ENCODE results near the gene S1PR4. TPM values are rescaled to one million over a fixed set of nuclear protein-coding genes. Genes with fewer than 3 reads are reported as not detected.

S1PR4 gene
- total and polyA plus RNA-seq, 12 donors = 0.24 to 3.3 (median 0.67) TPM

- DNase-seq (no peak), ATAC-seq (no peak)
- peak overlapping the region in 1 of 10 donors; percentile 65 for H3K4me3 ChIP-seq
- intact Hi-C loops (cut with DNase I) = no loop called here
- peaks cover 0 to 59% (median 19%) of the 10 kb centered on the region in 9 donors for H3K4me1 ChIP-seq
- no peaks in the 10 kb centered on the region for H3K36me3 ChIP-seq
- H3K9me3 ChIP-seq = peaks cover 0 to 13% (median 7%) of the 10 kb centered on the region in 11 donors
- no peak overlapping the region for H3K27ac ChIP-seq
- TF ChIP-seq, protein P1, sequence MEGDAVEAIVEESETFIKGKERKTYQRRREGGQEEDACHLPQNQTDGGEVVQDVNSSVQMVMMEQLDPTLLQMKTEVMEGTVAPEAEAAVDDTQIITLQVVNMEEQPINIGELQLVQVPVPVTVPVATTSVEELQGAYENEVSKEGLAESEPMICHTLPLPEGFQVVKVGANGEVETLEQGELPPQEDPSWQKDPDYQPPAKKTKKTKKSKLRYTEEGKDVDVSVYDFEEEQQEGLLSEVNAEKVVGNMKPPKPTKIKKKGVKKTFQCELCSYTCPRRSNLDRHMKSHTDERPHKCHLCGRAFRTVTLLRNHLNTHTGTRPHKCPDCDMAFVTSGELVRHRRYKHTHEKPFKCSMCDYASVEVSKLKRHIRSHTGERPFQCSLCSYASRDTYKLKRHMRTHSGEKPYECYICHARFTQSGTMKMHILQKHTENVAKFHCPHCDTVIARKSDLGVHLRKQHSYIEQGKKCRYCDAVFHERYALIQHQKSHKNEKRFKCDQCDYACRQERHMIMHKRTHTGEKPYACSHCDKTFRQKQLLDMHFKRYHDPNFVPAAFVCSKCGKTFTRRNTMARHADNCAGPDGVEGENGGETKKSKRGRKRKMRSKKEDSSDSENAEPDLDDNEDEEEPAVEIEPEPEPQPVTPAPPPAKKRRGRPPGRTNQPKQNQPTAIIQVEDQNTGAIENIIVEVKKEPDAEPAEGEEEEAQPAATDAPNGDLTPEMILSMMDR (IDR thresholded peaks at IDR 0.05) = no peak
- no peaks in the 10 kb centered on the region for H3K27me3 ChIP-seq
- 78 to 83% methylated on average over 15 of the region's 15 CpGs for WGBS, 2 donors
Observed at GRCh38 chr19:3138268-3138667, 40.3 kb upstream of the S1PR4 start.

- ATAC-seq (no peak), DNase-seq (no peak)
- intact Hi-C loops (cut with DNase I) = no loop called here
- Histone ChIP-seq H3K36me3 (no peaks in the 10 kb centered on the region), H3K9me3 (peaks cover 0 to 13% (median 7%) of the 10 kb centered on the region in 11 donors), H3K27me3 (peaks cover 0 to under 1% (median 0%) of the 10 kb centered on the region in 7 donors), H3K4me1 (peaks cover 0 to 52% (median 19%) of the 10 kb centered on the region in 9 donors), H3K27ac (peak overlapping the region in 4 of 10 donors; percentile 62 to 93 (median 80)), H3K4me3 (no peak overlapping the region)
- TF ChIP-seq, protein P1 (IDR thresholded peaks at IDR 0.05) = no peak
Observed at GRCh38 chr19:3140667-3141038, 37.9 kb upstream of the S1PR4 start.

DNA sequence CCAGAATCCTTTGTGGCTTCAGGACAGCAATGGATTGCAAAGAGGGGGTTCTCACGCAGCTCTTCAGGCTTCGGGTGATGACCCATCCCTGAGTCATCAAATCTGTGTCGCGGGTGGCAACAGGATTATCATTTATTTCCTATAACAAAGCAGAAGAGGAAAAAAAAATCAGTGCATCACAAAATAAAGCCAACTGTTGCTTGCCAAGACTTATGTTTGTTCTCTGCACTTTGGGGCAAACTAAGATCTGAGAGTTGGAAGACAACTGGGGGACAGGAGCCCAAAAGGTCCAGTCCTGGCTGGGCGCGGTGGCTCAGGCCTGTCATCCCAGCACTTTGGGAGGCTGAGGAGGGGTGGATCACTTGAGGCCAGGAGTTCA lies 36.3 kb upstream of the S1PR4 start:
- Histone ChIP-seq H3K27ac (peak overlapping the region in 9 of 10 donors; percentile 1 to 93 (median 63)), H3K9me3 (peaks cover 0 to 13% (median 7%) of the 10 kb centered on the region in 11 donors), H3K36me3 (no peaks in the 10 kb centered on the region), H3K27me3 (peaks cover 0 to 5% (median 0%) of the 10 kb centered on the region in 7 donors), H3K4me1 (peaks cover 0 to 52% (median 12%) of the 10 kb centered on the region in 9 donors), H3K4me3 (no peak overlapping the region)
- 44 to 57% methylated on average over 6 of the region's 6 CpGs for WGBS, 2 donors
- intact Hi-C loops (cut with DNase I) = no loop called here
- ATAC-seq (peak in 5 of 8 donors; percentile 31 to 65 (median 48)), DNase-seq (no peak)
- TF ChIP-seq, protein P1 (IDR thresholded peaks at IDR 0.05) = no peak

- intact Hi-C loops (cut with DNase I) = no loop called here
- WGBS, 2 donors = 67 to 68% methylated on average over 11 of the region's 11 CpGs
- Histone ChIP-seq H3K4me1 (peaks cover 0 to 48% (median 12%) of the 10 kb centered on the region in 9 donors), H3K9me3 (peaks cover 0 to 13% (median 7%) of the 10 kb centered on the region in 11 donors), H3K27ac (peak overlapping the region in 8 of 10 donors; percentile 58 to 93 (median 71)), H3K4me3 (no peak overlapping the region), H3K27me3 (peaks cover 0 to 5% (median 0%) of the 10 kb centered on the region in 7 donors), H3K36me3 (no peaks in the 10 kb centered on the region)
- TF ChIP-seq, protein P1 (IDR thresholded peaks at IDR 0.05) = no peak
- DNase-seq = no peak
- ATAC-seq = no peak
Observed at GRCh38 chr19:3142781-3143337, 35.7 kb upstream of the S1PR4 start.

Data from heart right ventricle (tissue), 16 donors.